K562 (cell line): Measurements from ENCODE around the gene DNAJC8. TPM values are rescaled to one million over a fixed set of nuclear protein-coding genes. Genes with fewer than 3 reads are reported as not detected.

Experiments used
- ARID1B ChIP-seq: fragments of 450-650 bp; IDR thresholded peaks from 2 replicates; pipeline ENCODE4 v1.6.1; 2016; ENCODE audit warnings: antibody characterized with exemption, mild to moderate bottlenecking, inconsistent platforms
- CBFA2T3 ChIP-seq: fragments of 450-650 bp; IDR thresholded peaks from 2 replicates; pipeline ENCODE4 v1.6.1; 2017
- CTBP1 ChIP-seq: fragments of 450-650 bp; IDR thresholded peaks from 2 replicates; pipeline ENCODE4 v1.6.1; 2016; ENCODE audit warnings: borderline replicate concordance
- CXXC5 ChIP-seq: fragments of 250-450 bp; sonication (Bioruptor Pico); IDR thresholded peaks from 2 replicates; pipeline ENCODE4 v1.8.0; 2022; ENCODE audit warnings: inconsistent platforms, mild to moderate bottlenecking, moderate library complexity
- ELF1 ChIP-seq: fragments of 200-800 bp; sonication (Bioruptor generic); IDR thresholded peaks from 2 replicates; pipeline ENCODE4 v1.6.1; 2016; ENCODE audit warnings: missing genetic modification characterization, missing compliant biosample characterization
- EP300 ChIP-seq: IDR thresholded peaks from 2 replicates; pipeline ENCODE4 v1.6.1; 2012; ENCODE audit warnings: low read length, improper control_type of control experiment
- HDAC3 ChIP-seq: fragments of 450-650 bp; IDR thresholded peaks from 2 replicates; pipeline ENCODE4 v1.6.1; 2018; ENCODE audit warnings: borderline replicate concordance, mild to moderate bottlenecking, moderate library complexity; ENCODE audit not compliant: partially characterized antibody
- MAFK ChIP-seq: IDR thresholded peaks from 2 replicates; pipeline ENCODE4 v1.6.1; 2011; ENCODE audit warnings: low read length, improper control_type of control experiment
- MBD2 ChIP-seq: sonication (generic); IDR thresholded peaks from 2 replicates; pipeline ENCODE4 v1.6.1; 2016; ENCODE audit warnings: low read depth, borderline replicate concordance
- NR2F6 ChIP-seq: fragments of 450-650 bp; formaldehyde crosslinking; IDR thresholded peaks from 2 replicates; pipeline ENCODE4 v1.4.0; 2020; ENCODE audit warnings: mild to moderate bottlenecking
- NR4A1 ChIP-seq, 2 experiments: fragments of 250-450 bp in 1 of 2; fragments of 450-650 bp in 1 of 2; sonication (Bioruptor Pico) in 1 of 2; IDR thresholded peaks; 2 replicates each; pipeline versions ENCODE4 v1.4.0 to v1.6.1; 2016 to 2020; ENCODE audit warnings: mild to moderate bottlenecking in 2 of 2, missing compliant biosample characterization in 1 of 2, missing genetic modification characterization in 1 of 2, moderate library complexity in 1 of 2
- POLR2AphosphoS2 ChIP-seq: IDR thresholded peaks from 2 replicates; pipeline ENCODE4 v1.6.1; 2012; ENCODE audit warnings: low read length, improper control_type of control experiment
- PPARD ChIP-seq: fragments of 250-450 bp; sonication (Bioruptor Pico); IDR thresholded peaks from 2 replicates; pipeline ENCODE4 v1.8.0; 2022; ENCODE audit warnings: inconsistent platforms, mild to moderate bottlenecking, moderate library complexity
- RBBP5 ChIP-seq: fragments of 200-600 bp; sonication (generic); IDR thresholded peaks from 2 replicates; pipeline ENCODE4 v1.6.1; 2012; ENCODE audit warnings: borderline replicate concordance, mild to moderate bottlenecking, low read length, control low read depth, inconsistent platforms; ENCODE audit not compliant: insufficient read depth, poor library complexity, severe bottlenecking
- RFX7 ChIP-seq: fragments of 250-450 bp; sonication (Bioruptor Pico); IDR thresholded peaks from 2 replicates; pipeline ENCODE4 v1.5.1; 2021; ENCODE audit warnings: mild to moderate bottlenecking
- SIN3A ChIP-seq, 2 experiments: fragments of 150-350 bp in 1 of 2; IDR thresholded peaks; 2 replicates each; pipeline ENCODE4 v1.6.1; 2011 to 2016; ENCODE audit warnings: borderline replicate concordance in 2 of 2, low read depth in 2 of 2, low read length in 2 of 2, mild to moderate bottlenecking in 2 of 2, moderate library complexity in 2 of 2; ENCODE audit not compliant: control insufficient read depth in 1 of 2
- SMC3 ChIP-seq: conservative IDR thresholded peaks from 2 replicates; pipeline ENCODE4 v1.6.1; 2011; ENCODE audit warnings: low read depth, low read length, improper control_type of control experiment; ENCODE audit not compliant: insufficient read depth
- TARDBP ChIP-seq: fragments of 450-650 bp; IDR thresholded peaks from 2 replicates; pipeline ENCODE4 v1.6.1; 2016
- ZNF197 ChIP-seq: fragments of 200-800 bp; sonication (Bioruptor generic); IDR thresholded peaks from 2 replicates; pipeline ENCODE4 v1.6.1; 2016; ENCODE audit warnings: low read depth, missing genetic modification characterization, missing compliant biosample characterization
- ZNF57 ChIP-seq: fragments of 450-650 bp; formaldehyde crosslinking; IDR thresholded peaks from 2 replicates; pipeline ENCODE4 v1.4.0; 2020; ENCODE audit warnings: mild to moderate bottlenecking, moderate library complexity
- polyA plus RNA-seq, 8 experiments: library from polyadenylated mRNA; depleted of rRNA in 4 of 8; stranded (reverse) in 5 of 8; unstranded in 3 of 8; fragments of >200 nt; fragmentation: Nextera tagmentation in 2 of 8; fragmentation: Illumina TruSeq in 1 of 8; extraction: Ambion mirVana in 2 of 8; extraction: Trizol in 1 of 8; gene quantifications; 2 replicates each; pipeline versions ENCODE4 v1.2.1 to v1.2.3, GENCODE V29; 2011 to 2014; ENCODE audit warnings: inconsistent platforms in 1 of 8, missing spikeins in 1 of 8
- total RNA-seq, 7 experiments: library from RNA; depleted of rRNA in 6 of 7; stranded (reverse); fragments of >200 nt in 6 of 7; fragmentation: Illumina TruSeq in 2 of 7; extraction: Trizol in 2 of 7; gene quantifications; 2 replicates each; pipeline versions ENCODE4 v1.2.1 to v1.2.3, GENCODE V29; 2011 to 2021; ENCODE audit warnings: low replicate concordance in 1 of 7
- TF ChIP-seq, protein P1 (sequence below): sonication (generic); IDR thresholded peaks from 2 replicates; pipeline ENCODE4 v1.6.1; 2016
- TF ChIP-seq, protein P2 (sequence below): fragments of 450-650 bp; formaldehyde crosslinking; IDR thresholded peaks from 2 replicates; pipeline ENCODE4 v1.4.0; 2020; ENCODE audit warnings: mild to moderate bottlenecking, moderate library complexity

The DNAJC8 gene
- total and polyA plus RNA-seq, 9 of the 15 experiments (the other 6 are each of a cell fraction or from before 2014, with no cell fraction given): 143 to 508 (median 209) TPM

DNA sequence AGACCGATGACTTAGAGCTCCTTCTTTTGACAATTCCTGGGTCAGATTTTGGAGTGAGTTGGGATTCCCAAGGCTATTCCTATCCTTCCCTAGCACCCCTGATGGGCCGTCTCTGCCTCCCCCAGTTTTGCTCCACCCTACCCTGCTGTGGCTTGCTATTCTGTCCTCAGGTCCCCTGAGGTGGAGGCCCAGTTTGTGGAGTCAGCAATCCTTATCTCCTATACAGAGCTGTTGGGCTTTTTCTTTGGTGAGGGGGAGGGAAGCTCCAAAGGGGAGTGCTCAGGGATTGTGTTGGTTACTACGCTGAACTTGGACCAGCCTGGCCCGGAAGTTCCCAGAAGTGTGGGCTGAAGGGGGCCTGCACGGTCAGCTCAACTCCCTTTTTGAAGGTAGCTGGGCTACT, 34.1 kb upstream of the DNAJC8 start (continued):
- TF ChIP-seq SIN3A (IDR thresholded peaks at IDR 0.05; ENCODE audit: borderline replicate concordance in 2 of 2, control insufficient read depth in 1 of 2, low read depth in 2 of 2, low read length in 2 of 2): no peak
- no peak for TF ChIP-seq RFX7 (CRISPR knock-in tag)
- TF ChIP-seq PPARD (CRISPR knock-in tag): no peak
- TF ChIP-seq NR2F6 (CRISPR knock-in tag): no peak
- TF ChIP-seq NR4A1 (CRISPR knock-in tag; IDR thresholded peaks at IDR 0.05): no peak
- peak; percentile 58; the same call in 1 of the 2 replicates for TF ChIP-seq NR4A1 (tag; IDR thresholded peaks at IDR 0.05)
- 0 out of 2 replicates have a peak, but pooled peaks have one; percentile 32 for TF ChIP-seq SMC3
- peak; percentile 60; the same call in 1 of the 2 replicates for TF ChIP-seq CTBP1
- TF ChIP-seq MAFK: peak; percentile 95
- no peak for TF ChIP-seq POLR2AphosphoS2
- 0 out of 2 replicates have a peak, but pooled peaks have one; percentile 35 for TF ChIP-seq TARDBP
- TF ChIP-seq ZNF197 (CRISPR knock-in tag): no peak
- peak; percentile 89 for TF ChIP-seq ARID1B
- peak; percentile 86; the same call in 1 of the 2 replicates for TF ChIP-seq EP300
- TF ChIP-seq HDAC3: peak; percentile 47
- TF ChIP-seq, protein P1, sequence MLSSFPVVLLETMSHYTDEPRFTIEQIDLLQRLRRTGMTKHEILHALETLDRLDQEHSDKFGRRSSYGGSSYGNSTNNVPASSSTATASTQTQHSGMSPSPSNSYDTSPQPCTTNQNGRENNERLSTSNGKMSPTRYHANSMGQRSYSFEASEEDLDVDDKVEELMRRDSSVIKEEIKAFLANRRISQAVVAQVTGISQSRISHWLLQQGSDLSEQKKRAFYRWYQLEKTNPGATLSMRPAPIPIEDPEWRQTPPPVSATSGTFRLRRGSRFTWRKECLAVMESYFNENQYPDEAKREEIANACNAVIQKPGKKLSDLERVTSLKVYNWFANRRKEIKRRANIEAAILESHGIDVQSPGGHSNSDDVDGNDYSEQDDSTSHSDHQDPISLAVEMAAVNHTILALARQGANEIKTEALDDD: peak; percentile 91
- TF ChIP-seq RBBP5: peak; percentile 55
- TF ChIP-seq CXXC5 (CRISPR knock-in tag): peak; percentile 20; the same call in 1 of the 2 replicates
- TF ChIP-seq, protein P2, sequence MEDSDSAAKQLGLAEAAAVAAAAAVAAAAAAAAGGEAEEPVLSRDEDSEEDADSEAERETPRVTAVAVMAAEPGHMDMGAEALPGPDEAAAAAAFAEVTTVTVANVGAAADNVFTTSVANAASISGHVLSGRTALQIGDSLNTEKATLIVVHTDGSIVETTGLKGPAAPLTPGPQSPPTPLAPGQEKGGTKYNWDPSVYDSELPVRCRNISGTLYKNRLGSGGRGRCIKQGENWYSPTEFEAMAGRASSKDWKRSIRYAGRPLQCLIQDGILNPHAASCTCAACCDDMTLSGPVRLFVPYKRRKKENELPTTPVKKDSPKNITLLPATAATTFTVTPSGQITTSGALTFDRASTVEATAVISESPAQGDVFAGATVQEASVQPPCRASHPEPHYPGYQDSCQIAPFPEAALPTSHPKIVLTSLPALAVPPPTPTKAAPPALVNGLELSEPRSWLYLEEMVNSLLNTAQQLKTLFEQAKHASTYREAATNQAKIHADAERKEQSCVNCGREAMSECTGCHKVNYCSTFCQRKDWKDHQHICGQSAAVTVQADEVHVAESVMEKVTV (CRISPR knock-in tag): no peak
- TF ChIP-seq CBFA2T3: peak; percentile 84
- peak; percentile 71; the same call in 1 of the 2 replicates for TF ChIP-seq MBD2
- no peak for TF ChIP-seq ZNF57 (CRISPR knock-in tag)
- TF ChIP-seq ELF1 (tag): peak; percentile 66
